ENCODE data around the gene CYSLTR2.

Gene CYSLTR2

DNA sequence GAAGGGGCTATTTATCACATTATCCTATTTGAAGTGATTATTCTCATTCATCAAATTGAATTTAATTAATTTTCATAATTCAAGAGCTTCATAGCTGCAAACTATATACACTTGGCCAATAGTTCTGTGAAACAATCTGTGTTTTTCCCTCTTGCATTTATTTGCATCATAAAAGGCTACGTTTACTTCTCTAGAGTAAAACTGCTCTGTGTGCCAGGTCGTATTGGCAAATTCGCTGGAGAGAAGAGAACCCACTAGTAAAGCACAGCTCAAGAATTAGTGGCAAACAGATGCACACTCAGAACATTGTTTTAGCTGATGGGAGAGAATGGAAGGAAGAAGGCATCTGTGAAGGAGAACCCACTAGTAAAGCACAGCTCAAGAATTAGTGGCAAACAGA is 81.8 kb downstream of the CYSLTR2 start:
- DNase-seq, result no peak
- Mint-ChIP-seq H3K4me3 (no peak overlapping the region), H3K27ac (no peak overlapping the region), H3K36me3 (ENCODE audit: low read depth) (no peaks in the 10 kb centered on the region), H3K4me1 (no peaks in the 10 kb centered on the region), H3K27me3 (ENCODE audit: low read depth, poor library complexity) (peaks cover 2% of the 10 kb centered on the region), H3K9me3 (peaks cover 4% of the 10 kb centered on the region)
- TF ChIP-seq, protein P1, sequence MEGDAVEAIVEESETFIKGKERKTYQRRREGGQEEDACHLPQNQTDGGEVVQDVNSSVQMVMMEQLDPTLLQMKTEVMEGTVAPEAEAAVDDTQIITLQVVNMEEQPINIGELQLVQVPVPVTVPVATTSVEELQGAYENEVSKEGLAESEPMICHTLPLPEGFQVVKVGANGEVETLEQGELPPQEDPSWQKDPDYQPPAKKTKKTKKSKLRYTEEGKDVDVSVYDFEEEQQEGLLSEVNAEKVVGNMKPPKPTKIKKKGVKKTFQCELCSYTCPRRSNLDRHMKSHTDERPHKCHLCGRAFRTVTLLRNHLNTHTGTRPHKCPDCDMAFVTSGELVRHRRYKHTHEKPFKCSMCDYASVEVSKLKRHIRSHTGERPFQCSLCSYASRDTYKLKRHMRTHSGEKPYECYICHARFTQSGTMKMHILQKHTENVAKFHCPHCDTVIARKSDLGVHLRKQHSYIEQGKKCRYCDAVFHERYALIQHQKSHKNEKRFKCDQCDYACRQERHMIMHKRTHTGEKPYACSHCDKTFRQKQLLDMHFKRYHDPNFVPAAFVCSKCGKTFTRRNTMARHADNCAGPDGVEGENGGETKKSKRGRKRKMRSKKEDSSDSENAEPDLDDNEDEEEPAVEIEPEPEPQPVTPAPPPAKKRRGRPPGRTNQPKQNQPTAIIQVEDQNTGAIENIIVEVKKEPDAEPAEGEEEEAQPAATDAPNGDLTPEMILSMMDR (IDR thresholded peaks at IDR 0.05), result no peak

GRCh38 chr13:48737689-48738088 is 84.0 kb downstream of the CYSLTR2 start:
- TF ChIP-seq, protein P1 (IDR thresholded peaks at IDR 0.05), result no peak
- H3K4me3 Mint-ChIP-seq, result no peak overlapping the region
- peaks cover 4% of the 10 kb centered on the region for H3K9me3 Mint-ChIP-seq
- no peaks in the 10 kb centered on the region for H3K27me3 Mint-ChIP-seq (ENCODE audit: low read depth, poor library complexity)
- H3K36me3 Mint-ChIP-seq (ENCODE audit: low read depth), result no peaks in the 10 kb centered on the region
- DNase-seq, result no peak
- H3K4me1 Mint-ChIP-seq, result no peaks in the 10 kb centered on the region
- H3K27ac Mint-ChIP-seq, result no peak overlapping the region

DNA sequence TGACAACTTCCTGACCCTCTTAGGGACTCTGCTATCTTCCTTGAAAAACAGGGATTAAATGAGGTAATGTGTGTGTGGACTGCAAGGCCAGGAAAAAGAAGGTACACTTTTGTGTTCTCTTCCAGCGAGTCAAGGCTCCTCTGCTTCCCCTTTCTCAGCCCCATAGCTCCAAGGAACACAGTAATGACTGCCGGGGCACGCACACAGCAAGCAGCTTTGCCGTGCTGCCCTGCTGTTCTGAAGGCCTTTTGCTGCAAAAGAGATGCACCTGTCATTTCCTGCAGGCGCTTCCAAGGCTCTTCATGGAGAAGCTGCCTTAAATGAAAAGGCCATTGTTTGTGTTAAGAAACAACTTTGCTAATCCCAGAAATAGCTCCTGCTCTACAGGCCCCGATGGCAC is 84.6 kb downstream of the CYSLTR2 start:
- no peaks in the 10 kb centered on the region for H3K27me3 Mint-ChIP-seq (ENCODE audit: low read depth, poor library complexity)
- no peaks in the 10 kb centered on the region for H3K36me3 Mint-ChIP-seq (ENCODE audit: low read depth)
- no peak overlapping the region for H3K27ac Mint-ChIP-seq
- DNase-seq, result no peak
- H3K9me3 Mint-ChIP-seq, result peaks cover 4% of the 10 kb centered on the region
- H3K4me1 Mint-ChIP-seq, result no peaks in the 10 kb centered on the region
- TF ChIP-seq, protein P1 (IDR thresholded peaks at IDR 0.05), result no peak
- H3K4me3 Mint-ChIP-seq, result no peak overlapping the region

GRCh38 chr13:48739386-48739964 is 85.7 kb downstream of the CYSLTR2 start:
- peaks cover 8% of the 10 kb centered on the region for H3K9me3 Mint-ChIP-seq
- H3K27ac Mint-ChIP-seq, result no peak overlapping the region
- no peaks in the 10 kb centered on the region for H3K4me1 Mint-ChIP-seq
- no peak overlapping the region for H3K4me3 Mint-ChIP-seq
- no peaks in the 10 kb centered on the region for H3K27me3 Mint-ChIP-seq (ENCODE audit: low read depth, poor library complexity)
- DNase-seq, result no peak
- H3K36me3 Mint-ChIP-seq (ENCODE audit: low read depth), result no peaks in the 10 kb centered on the region
- TF ChIP-seq, protein P1 (IDR thresholded peaks at IDR 0.05), result no peak

DNA sequence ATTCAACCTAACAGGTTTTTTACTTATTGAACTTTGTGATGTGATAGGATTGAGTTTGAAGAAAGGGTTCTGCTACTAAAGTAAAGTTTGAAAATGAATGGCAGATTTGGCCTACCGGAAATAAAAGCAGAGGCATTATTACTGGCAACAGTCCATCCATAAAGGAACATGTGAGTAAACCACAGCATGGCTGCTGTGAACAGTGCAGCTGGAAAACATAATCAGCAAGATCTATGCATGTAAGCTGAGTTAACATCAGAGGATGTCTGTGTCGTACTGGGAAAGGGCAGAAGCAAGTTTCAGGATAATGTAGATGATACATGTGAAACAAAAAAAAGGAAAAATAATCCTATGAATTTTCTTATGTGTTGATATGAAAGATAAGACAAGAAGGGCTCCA is 87.6 kb downstream of the CYSLTR2 start:
- Mint-ChIP-seq H3K9me3 (peaks cover 8% of the 10 kb centered on the region), H3K27ac (no peak overlapping the region), H3K27me3 (ENCODE audit: low read depth, poor library complexity) (no peaks in the 10 kb centered on the region), H3K4me1 (no peaks in the 10 kb centered on the region), H3K4me3 (no peak overlapping the region), H3K36me3 (ENCODE audit: low read depth) (no peaks in the 10 kb centered on the region)
- no peak for DNase-seq
- TF ChIP-seq, protein P1 (IDR thresholded peaks at IDR 0.05), result no peak

DNA sequence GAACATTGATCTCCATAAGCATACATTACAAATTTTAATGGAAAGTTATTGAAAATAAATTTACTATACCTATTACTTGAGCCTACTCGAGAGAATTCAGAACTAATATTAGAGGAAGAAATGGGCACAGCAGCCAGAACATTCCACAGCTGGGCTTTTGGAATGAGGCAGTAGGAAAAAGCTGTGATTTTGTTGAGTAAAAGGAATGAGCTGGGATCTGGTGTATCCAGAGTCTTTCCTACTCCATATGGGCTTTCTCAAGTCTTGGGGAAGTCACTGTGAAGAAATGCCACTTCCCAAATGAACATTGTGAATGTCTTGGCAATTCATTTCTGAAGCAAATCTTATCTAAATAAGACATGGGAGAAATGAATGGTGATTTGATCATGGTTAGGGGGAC is 93.1 kb downstream of the CYSLTR2 start:
- H3K27me3 Mint-ChIP-seq (ENCODE audit: low read depth, poor library complexity), result no peaks in the 10 kb centered on the region
- TF ChIP-seq, protein P1 (IDR thresholded peaks at IDR 0.05), result no peak
- H3K27ac Mint-ChIP-seq, result no peak overlapping the region
- H3K36me3 Mint-ChIP-seq (ENCODE audit: low read depth), result no peaks in the 10 kb centered on the region
- DNase-seq, result no peak
- no peak overlapping the region for H3K4me3 Mint-ChIP-seq
- H3K4me1 Mint-ChIP-seq, result peaks cover 8% of the 10 kb centered on the region
- peaks cover 8% of the 10 kb centered on the region for H3K9me3 Mint-ChIP-seq

Measured in nephron progenitor cell (in vitro differentiated cells).